DND-41 (cell line): Measurements from ENCODE around the gene SDHB.

Experiments used
- ATAC-seq: fragments of 200-7000 bp; cut with Tn5 transposase; 3 replicates; pipeline ENCODE4 v1.9.1; 2021; ENCODE audit warnings: low read depth; ENCODE audit not compliant: insufficient read depth
- DNase-seq: peaks from one replicate; pipeline ENCODE4 v3.0.0-alpha.2; 2020
- H2AFZ ChIP-seq: 2 replicates; pipeline ENCODE4 v1.6.0; 2012; ENCODE audit warnings: low read depth, low read length
- H3K27ac ChIP-seq: 2 replicates; pipeline ENCODE4 v1.5.1; 2012; ENCODE audit warnings: low read length, inconsistent platforms
- H3K27me3 ChIP-seq: fragments of 200-600 bp; sonication (generic); 2 replicates; pipeline ENCODE4 v1.6.0; 2012; ENCODE audit warnings: low read length, mild to moderate bottlenecking, inconsistent platforms; ENCODE audit not compliant: insufficient read depth, poor library complexity
- H3K36me3 ChIP-seq: 2 replicates; pipeline ENCODE4 v1.5.1; 2012; ENCODE audit warnings: low read length, inconsistent platforms; ENCODE audit not compliant: insufficient read depth
- H3K4me1 ChIP-seq: 2 replicates; pipeline ENCODE4 v1.5.1; 2012; ENCODE audit warnings: mild to moderate bottlenecking, low read length; ENCODE audit not compliant: insufficient read depth
- H3K4me2 ChIP-seq: 2 replicates; pipeline ENCODE4 v1.6.0; 2012; ENCODE audit warnings: mild to moderate bottlenecking, moderate library complexity, low read length, inconsistent platforms; ENCODE audit not compliant: insufficient read depth
- H3K4me3 ChIP-seq, 2 experiments: fragments of 200-600 bp in 1 of 2; shearing (Covaris generic) in 1 of 2; 2 replicates each; pipeline ENCODE4 v1.5.1; 2012 to 2016; ENCODE audit warnings: inconsistent platforms in 2 of 2, low read length in 2 of 2, mild to moderate bottlenecking in 2 of 2, low read depth in 1 of 2, moderate library complexity in 1 of 2
- H3K79me2 ChIP-seq: 2 replicates; pipeline ENCODE4 v1.6.0; 2012; ENCODE audit warnings: low read length, inconsistent platforms; ENCODE audit not compliant: insufficient read depth
- H3K9ac ChIP-seq: 2 replicates; pipeline ENCODE4 v1.6.0; 2012; ENCODE audit warnings: low read depth, mild to moderate bottlenecking, inconsistent platforms, low read length, moderate library complexity
- H3K9me3 ChIP-seq: 2 replicates; pipeline ENCODE4 v1.5.1; 2012; ENCODE audit warnings: low read length, moderate library complexity, mild to moderate bottlenecking, inconsistent platforms; ENCODE audit not compliant: insufficient read depth, severe bottlenecking
- H4K20me1 ChIP-seq: 2 replicates; pipeline ENCODE4 v1.6.0; 2012; ENCODE audit warnings: low read length; ENCODE audit not compliant: insufficient read depth
- EZH2 ChIP-seq: IDR thresholded peaks from 3 replicates; pipeline ENCODE4 v1.6.1; 2012; ENCODE audit warnings: borderline replicate concordance, low read depth, mild to moderate bottlenecking, moderate library complexity, low read length, inconsistent platforms; ENCODE audit not compliant: severe bottlenecking
- TF ChIP-seq, protein P1 (sequence below): IDR thresholded peaks from 2 replicates; pipeline ENCODE4 v1.5.1; 2012; ENCODE audit warnings: borderline replicate concordance, low read length, moderate library complexity, mild to moderate bottlenecking; ENCODE audit not compliant: poor library complexity, severe bottlenecking; ENCODE audit errors: extremely low read depth

Gene SDHB

DNA sequence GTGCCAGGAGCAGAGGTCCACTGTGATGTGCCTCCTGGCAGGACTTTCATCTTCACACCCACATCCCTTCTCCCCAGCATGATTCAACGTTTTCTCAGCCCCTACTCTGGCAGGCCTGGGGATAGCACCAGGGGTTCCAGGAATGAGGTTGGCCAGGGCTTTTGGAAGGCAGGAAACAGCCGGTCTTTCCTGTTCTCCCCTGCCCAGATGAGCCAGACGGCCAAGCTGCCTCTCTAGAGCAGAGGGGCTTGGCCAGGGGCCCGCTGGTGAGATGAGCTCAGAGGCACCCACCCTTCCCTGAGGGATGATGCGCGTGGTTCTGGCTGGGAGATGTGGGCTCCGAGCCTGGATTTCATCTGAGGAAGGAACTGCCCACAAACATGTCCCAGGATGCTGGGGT, 69.1 kb downstream of the SDHB start:
- Histone ChIP-seq H3K4me3 (no peak overlapping the region), H3K9ac (no peak overlapping the region), H3K27me3 (no peaks in the 10 kb centered on the region), H3K27ac (no peak overlapping the region), H3K9me3 (no peaks in the 10 kb centered on the region), H3K36me3 (peaks cover 19% of the 10 kb centered on the region), H3K4me2 (no peak overlapping the region), H3K79me2 (no peaks in the 10 kb centered on the region), H2AFZ (no peak overlapping the region), H4K20me1 (no peaks in the 10 kb centered on the region; the same call in 1 of the 2 replicates), H3K4me1 (no peaks in the 10 kb centered on the region)
- DNase-seq (no peak), ATAC-seq (no peak)
- TF ChIP-seq, protein P1, sequence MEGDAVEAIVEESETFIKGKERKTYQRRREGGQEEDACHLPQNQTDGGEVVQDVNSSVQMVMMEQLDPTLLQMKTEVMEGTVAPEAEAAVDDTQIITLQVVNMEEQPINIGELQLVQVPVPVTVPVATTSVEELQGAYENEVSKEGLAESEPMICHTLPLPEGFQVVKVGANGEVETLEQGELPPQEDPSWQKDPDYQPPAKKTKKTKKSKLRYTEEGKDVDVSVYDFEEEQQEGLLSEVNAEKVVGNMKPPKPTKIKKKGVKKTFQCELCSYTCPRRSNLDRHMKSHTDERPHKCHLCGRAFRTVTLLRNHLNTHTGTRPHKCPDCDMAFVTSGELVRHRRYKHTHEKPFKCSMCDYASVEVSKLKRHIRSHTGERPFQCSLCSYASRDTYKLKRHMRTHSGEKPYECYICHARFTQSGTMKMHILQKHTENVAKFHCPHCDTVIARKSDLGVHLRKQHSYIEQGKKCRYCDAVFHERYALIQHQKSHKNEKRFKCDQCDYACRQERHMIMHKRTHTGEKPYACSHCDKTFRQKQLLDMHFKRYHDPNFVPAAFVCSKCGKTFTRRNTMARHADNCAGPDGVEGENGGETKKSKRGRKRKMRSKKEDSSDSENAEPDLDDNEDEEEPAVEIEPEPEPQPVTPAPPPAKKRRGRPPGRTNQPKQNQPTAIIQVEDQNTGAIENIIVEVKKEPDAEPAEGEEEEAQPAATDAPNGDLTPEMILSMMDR, result no peak
- no peak for TF ChIP-seq EZH2

GRCh38 chr1:16983649-16984048, 70.2 kb downstream of the SDHB start:
- DNase-seq (no peak), ATAC-seq (no peak)
- H3K27ac ChIP-seq, result no peak overlapping the region
- no peak overlapping the region for H3K9ac ChIP-seq
- H2AFZ ChIP-seq, result no peak overlapping the region
- no peak for TF ChIP-seq EZH2
- no peaks in the 10 kb centered on the region for H3K9me3 ChIP-seq
- peaks cover 19% of the 10 kb centered on the region for H3K36me3 ChIP-seq
- no peaks in the 10 kb centered on the region for H3K4me1 ChIP-seq
- H3K4me2 ChIP-seq, result no peak overlapping the region
- no peak overlapping the region for H3K4me3 ChIP-seq
- no peaks in the 10 kb centered on the region; the same call in 1 of the 2 replicates for H4K20me1 ChIP-seq
- H3K79me2 ChIP-seq, result no peaks in the 10 kb centered on the region
- no peaks in the 10 kb centered on the region for H3K27me3 ChIP-seq

GRCh38 chr1:16982902-16983301, 70.9 kb downstream of the SDHB start:
- no peak overlapping the region for H2AFZ ChIP-seq
- no peaks in the 10 kb centered on the region for H3K4me1 ChIP-seq
- no peaks in the 10 kb centered on the region for H3K79me2 ChIP-seq
- no peak overlapping the region for H3K4me3 ChIP-seq
- H3K36me3 ChIP-seq, result peaks cover 14% of the 10 kb centered on the region
- no peak for TF ChIP-seq EZH2
- TF ChIP-seq, protein P1, result no peak
- no peak for DNase-seq
- no peaks in the 10 kb centered on the region for H3K27me3 ChIP-seq
- H3K9ac ChIP-seq, result no peak overlapping the region
- no peaks in the 10 kb centered on the region for H3K9me3 ChIP-seq
- no peaks in the 10 kb centered on the region; the same call in 1 of the 2 replicates for H4K20me1 ChIP-seq
- no peak for ATAC-seq
- no peak overlapping the region for H3K27ac ChIP-seq
- no peak overlapping the region for H3K4me2 ChIP-seq

- no peak overlapping the region for H2AFZ ChIP-seq
- H3K9ac ChIP-seq, result no peak overlapping the region
- no peak for TF ChIP-seq EZH2
- TF ChIP-seq, protein P1, result no peak
- no peaks in the 10 kb centered on the region for H3K9me3 ChIP-seq
- no peaks in the 10 kb centered on the region for H3K4me1 ChIP-seq
- H4K20me1 ChIP-seq, result no peaks in the 10 kb centered on the region; the same call in 1 of the 2 replicates
- peaks cover 4% of the 10 kb centered on the region; the same call in 1 of the 2 replicates for H3K36me3 ChIP-seq
- H3K4me3 ChIP-seq, result no peak overlapping the region
- no peak for DNase-seq
- H3K79me2 ChIP-seq, result no peaks in the 10 kb centered on the region
- ATAC-seq, result no peak
- no peak overlapping the region for H3K4me2 ChIP-seq
- H3K27me3 ChIP-seq, result no peaks in the 10 kb centered on the region
- H3K27ac ChIP-seq, result no peak overlapping the region
Observed at GRCh38 chr1:16981269-16981849, 72.5 kb downstream of the SDHB start.
